Mucosa of stomach (tissue), 1 donor: ENCODE measurements around the gene AGBL4.

Experiments used
- H3K27me3 ChIP-seq: one replicate; pipeline ENCODE4 v1.7.0; 2013; ENCODE audit warnings: mild to moderate bottlenecking, low read length; ENCODE audit not compliant: control insufficient read depth, insufficient read depth
- H3K36me3 ChIP-seq: one replicate; pipeline ENCODE4 v1.7.0; 2013; ENCODE audit warnings: low read length; ENCODE audit not compliant: control insufficient read depth, insufficient read depth
- H3K4me1 ChIP-seq: one replicate; pipeline ENCODE4 v1.7.0; 2013; ENCODE audit warnings: mild to moderate bottlenecking, low read length; ENCODE audit not compliant: control insufficient read depth, insufficient read depth
- H3K4me3 ChIP-seq: one replicate; pipeline ENCODE4 v1.7.0; 2013; ENCODE audit warnings: low read length
- H3K9ac ChIP-seq: one replicate; pipeline ENCODE4 v1.7.0; 2013; ENCODE audit warnings: mild to moderate bottlenecking, low read length, moderate library complexity
- H3K9me3 ChIP-seq: one replicate; pipeline ENCODE4 v1.7.0; 2013; ENCODE audit warnings: mild to moderate bottlenecking, low read length, moderate library complexity; ENCODE audit not compliant: control insufficient read depth
- donor health status: Pancreatic carcinoma.

Gene AGBL4

DNA sequence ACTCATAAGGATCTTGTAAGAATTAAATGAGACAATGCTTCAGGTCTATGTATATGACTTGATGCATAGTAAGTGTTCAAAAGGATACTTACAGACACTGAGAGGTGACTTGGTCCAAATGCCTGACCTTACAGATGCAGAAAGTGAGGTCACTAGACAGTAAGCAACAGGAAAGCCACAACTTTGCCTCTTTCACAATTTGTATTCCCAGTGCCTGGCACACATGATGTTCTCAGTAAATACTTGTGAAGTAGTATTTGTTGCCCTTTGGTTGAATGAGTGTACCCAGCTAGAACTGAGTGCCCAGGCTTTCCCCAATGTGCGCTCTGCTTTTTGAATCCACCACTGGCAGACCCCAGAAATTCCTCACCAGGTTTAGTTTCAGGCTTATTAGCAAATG lies 1352.2 kb downstream of the AGBL4 start:
- Histone ChIP-seq H3K27me3 (no peaks in the 10 kb centered on the region), H3K36me3 (no peaks in the 10 kb centered on the region), H3K9ac (no peak overlapping the region), H3K4me1 (peaks cover 8% of the 10 kb centered on the region), H3K9me3 (no peaks in the 10 kb centered on the region), H3K4me3 (no peak overlapping the region)

DNA sequence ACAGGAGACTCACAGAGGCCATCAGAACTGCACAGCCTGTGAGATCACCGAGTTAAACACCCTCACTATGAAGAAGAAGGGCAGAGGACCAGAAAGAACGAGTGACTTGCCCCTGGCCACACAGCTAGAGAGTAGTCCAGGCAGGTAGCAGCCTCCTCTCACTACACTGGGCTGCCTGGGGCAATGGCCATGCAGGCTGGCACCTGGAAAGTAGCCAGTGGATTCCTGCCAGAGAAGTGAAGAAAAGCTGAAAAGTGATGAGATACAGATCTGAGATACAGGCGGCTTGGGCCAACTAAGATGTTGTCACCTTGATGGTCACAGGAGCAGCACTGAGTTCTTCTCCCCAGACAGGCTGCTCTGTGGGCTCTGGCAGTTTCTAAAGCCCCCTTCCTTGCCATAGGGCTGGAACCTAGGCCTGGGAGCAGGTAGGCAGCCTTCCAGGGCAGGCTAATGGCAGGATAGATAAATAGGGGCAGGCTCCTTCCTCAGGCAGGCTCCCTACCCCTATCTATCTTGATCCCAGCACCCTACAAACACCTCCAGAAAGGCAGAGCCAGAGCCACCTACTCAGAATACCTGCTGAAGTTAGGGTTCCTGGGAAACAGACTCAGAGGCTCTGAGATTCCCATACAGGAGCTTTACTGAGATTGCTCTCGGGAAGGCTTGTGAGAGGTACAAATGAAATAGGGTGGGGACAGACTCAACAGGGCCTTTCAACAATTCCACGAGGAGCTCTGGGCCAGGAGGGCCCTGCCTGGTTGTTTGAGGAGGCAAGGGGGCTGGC lies 1353.3 kb downstream of the AGBL4 start:
- no peaks in the 10 kb centered on the region for H3K4me1 ChIP-seq
- H3K36me3 ChIP-seq: no peaks in the 10 kb centered on the region
- no peak overlapping the region for H3K9ac ChIP-seq

DNA sequence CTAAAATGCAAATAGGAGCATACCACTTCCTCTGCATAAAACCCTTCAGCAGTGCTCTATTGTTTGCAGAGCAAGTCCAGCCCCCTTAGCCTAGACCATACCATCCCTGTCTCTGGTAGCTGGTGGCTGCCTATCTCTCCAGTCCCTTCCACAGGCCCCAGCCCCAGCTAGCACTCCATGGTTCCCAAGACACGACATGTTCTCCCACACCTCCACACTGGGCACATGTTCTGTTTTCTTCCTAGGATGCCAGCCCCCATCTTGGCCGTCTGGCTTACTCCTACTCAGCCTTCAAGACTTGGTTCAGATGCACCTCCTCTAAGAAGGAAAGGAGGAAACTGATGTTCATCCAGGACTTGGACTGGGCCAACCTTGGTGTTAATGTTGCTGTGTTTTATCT lies 1355.4 kb downstream of the AGBL4 start:
- no peaks in the 10 kb centered on the region for H3K4me1 ChIP-seq
- no peak overlapping the region for H3K9ac ChIP-seq
- no peaks in the 10 kb centered on the region for H3K27me3 ChIP-seq
- no peak overlapping the region for H3K4me3 ChIP-seq
- no peaks in the 10 kb centered on the region for H3K36me3 ChIP-seq
- no peaks in the 10 kb centered on the region for H3K9me3 ChIP-seq

More for the DNA sequence above, 1353.3 kb downstream of the AGBL4 start:
- no peaks in the 10 kb centered on the region for H3K27me3 ChIP-seq
- H3K4me3 ChIP-seq: no peak overlapping the region
- H3K9me3 ChIP-seq: no peaks in the 10 kb centered on the region

DNA sequence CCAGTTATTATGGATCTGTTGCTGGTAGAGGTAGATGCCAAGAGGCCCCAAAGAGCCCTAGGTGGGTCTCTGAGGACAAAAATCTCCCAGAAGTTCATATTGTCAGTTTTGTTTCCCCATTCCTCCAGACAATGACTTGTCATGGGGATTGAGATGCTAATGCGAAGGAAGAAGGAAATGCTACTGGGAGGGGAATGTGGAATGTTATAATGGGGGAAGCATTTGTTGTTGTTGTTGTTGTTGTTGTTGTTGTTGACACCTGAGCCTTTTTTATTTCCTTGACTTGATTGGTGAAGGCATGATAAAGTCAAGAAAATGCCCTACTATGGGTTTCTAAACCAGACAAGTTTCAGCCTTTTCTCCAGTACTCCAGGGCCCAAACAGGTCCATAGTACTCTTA lies 1356.0 kb downstream of the AGBL4 start:
- Histone ChIP-seq H3K4me3 (no peak overlapping the region), H3K36me3 (no peaks in the 10 kb centered on the region), H3K27me3 (no peaks in the 10 kb centered on the region), H3K9me3 (no peaks in the 10 kb centered on the region), H3K4me1 (no peaks in the 10 kb centered on the region), H3K9ac (no peak overlapping the region)

DNA sequence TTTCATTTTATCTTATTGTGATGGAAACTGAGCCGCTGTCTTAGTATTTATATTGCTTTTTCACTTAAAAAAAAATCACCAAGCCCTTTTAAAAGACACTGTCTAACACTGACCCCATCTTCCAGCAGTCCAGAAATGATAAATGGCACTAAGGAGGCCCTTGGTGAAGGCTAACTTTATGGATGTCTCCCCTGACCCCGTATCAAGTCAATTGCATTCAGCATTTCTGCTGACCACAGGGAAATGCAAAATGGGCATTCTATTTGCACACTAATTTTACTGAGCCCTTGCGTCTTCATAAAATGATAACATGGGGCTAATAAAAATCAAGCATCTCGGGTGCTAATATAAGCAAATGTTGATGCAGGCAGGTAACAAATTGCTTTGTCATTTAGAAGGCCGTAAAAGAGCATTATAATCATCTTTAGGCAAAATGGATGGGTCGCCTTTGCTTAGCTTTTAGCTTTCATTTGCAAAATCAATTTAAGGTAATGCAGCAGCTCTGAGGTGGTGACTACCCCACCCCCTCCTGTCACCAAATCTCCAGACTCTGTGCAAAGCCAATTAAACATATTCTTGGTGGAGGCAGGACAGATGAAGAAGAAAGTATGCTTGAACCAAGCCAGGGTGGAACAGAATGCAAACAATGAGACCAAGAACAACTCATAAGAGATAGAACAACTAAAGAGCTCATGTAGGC lies 1357.9 kb downstream of the AGBL4 start:
- no peak overlapping the region for H3K4me3 ChIP-seq

DNA sequence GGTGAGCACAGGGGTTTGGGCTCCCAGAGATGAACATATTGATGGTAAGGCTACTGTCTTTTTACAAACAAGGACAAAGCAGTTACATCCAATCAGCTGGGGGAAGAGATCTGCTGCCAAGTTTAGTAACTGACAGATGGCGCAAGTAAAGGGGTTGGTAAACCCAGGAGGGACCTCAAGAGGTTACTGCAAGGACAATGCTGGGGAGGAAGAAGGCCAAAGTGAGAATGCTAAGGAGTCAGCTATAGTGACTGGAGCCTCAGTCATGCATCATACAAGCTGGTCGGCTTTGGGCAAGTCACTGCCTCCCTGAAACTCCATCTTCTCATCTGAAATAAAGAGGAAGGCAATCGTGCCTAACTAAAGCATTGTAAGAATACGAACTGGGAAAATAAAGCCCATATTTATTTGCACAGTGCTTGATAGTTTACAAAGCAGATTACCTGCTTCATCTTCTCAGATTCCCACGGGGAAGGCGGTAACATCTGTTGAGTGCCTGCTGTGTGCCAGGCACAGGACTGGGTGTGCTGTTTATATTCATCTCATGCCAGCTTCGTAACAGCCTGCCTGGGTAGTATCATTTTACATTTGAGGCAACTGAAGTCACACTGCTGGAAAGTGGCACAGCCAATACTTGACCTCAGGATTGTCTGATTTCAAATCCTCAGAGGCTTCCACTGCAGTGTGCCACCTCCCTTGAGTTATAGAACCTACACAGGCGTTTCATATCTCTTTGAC lies 1361.9 kb downstream of the AGBL4 start:
- Histone ChIP-seq H3K9ac (no peak overlapping the region), H3K4me1 (no peaks in the 10 kb centered on the region), H3K27me3 (no peaks in the 10 kb centered on the region), H3K4me3 (no peak overlapping the region), H3K36me3 (no peaks in the 10 kb centered on the region), H3K9me3 (no peaks in the 10 kb centered on the region)

More for the DNA sequence above, 1357.9 kb downstream of the AGBL4 start:
- H3K36me3 ChIP-seq: no peaks in the 10 kb centered on the region
- no peaks in the 10 kb centered on the region for H3K9me3 ChIP-seq
- H3K9ac ChIP-seq: no peak overlapping the region
- H3K4me1 ChIP-seq: no peaks in the 10 kb centered on the region
- H3K27me3 ChIP-seq: no peaks in the 10 kb centered on the region

DNA sequence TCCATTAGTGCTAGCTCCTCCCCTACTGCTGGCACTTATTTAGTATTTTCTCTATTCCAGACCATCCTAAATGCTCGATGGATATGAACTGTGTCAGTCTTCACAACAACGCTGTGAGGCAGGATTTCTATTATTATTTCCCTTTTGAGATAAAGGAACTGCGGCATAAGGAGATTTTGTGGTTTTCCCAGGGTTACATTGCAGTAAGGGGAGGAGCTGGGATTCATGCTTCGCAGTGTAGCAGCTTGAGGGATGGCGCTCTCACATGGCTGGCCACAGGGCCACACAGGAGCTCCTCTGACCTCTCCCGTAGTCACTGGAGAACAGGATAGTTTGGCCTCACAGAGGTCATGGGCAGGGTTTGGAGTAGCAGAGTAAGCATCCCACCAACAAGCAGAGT lies 1364.0 kb downstream of the AGBL4 start:
- H3K9ac ChIP-seq: no peak overlapping the region
- no peaks in the 10 kb centered on the region for H3K27me3 ChIP-seq
- H3K9me3 ChIP-seq: no peaks in the 10 kb centered on the region
- H3K4me1 ChIP-seq: no peaks in the 10 kb centered on the region
- no peaks in the 10 kb centered on the region for H3K36me3 ChIP-seq
- H3K4me3 ChIP-seq: no peak overlapping the region

DNA sequence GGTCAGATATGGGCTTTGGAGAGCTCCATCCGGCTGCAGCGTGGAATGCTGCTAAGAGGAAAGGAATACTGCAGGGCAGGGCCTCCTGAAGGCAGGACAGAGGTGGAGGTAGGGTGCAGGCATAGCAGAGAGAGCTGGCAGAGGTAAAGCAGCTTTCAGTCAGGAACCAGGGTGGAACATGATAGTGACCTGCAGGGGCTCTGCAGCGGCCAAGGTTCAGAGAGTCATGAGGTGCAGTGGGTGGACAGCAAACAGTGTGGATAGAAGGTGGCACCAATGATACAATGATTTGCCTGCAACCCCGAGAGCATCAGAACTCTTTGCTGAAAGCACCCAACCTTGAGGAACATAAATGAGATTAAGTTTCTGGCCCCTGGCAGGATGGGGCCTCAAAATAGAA lies 1366.3 kb downstream of the AGBL4 start:
- Histone ChIP-seq H3K9me3 (no peaks in the 10 kb centered on the region), H3K36me3 (no peaks in the 10 kb centered on the region), H3K4me1 (no peaks in the 10 kb centered on the region), H3K27me3 (no peaks in the 10 kb centered on the region), H3K9ac (no peak overlapping the region), H3K4me3 (no peak overlapping the region)

DNA sequence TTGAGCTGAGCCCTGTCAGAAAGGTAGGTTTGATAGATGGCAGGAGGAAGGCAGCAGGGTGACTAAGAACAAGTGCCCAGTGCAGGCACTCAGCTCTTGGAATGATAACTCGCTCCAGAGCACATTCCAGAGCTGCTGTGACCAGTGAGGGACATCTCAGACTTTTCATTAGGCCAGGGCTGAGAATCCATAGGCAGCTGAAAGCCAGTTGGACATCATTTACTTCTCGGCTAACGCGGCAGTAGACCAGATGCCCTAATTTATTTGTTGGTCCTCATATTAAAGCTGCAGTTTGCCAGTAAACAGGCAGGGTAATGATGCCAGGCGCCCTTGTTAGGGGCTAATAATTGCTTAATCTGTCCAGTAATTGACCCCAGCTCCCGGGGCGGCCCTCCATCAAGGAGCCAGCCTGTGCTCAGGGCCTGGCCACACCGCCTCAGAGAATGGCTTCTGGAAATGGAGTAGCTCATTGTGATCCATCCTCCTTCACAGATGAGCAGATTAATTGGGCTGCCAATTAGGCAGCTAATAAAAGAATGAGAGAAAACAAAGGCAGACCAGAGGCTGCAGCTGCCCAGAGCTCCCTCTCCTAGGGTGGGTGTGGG lies 1369.0 kb downstream of the AGBL4 start:
- H3K9ac ChIP-seq: no peak overlapping the region
- no peaks in the 10 kb centered on the region for H3K27me3 ChIP-seq
- H3K4me1 ChIP-seq: no peaks in the 10 kb centered on the region
- no peaks in the 10 kb centered on the region for H3K9me3 ChIP-seq
- no peak overlapping the region for H3K4me3 ChIP-seq
- no peaks in the 10 kb centered on the region for H3K36me3 ChIP-seq

DNA sequence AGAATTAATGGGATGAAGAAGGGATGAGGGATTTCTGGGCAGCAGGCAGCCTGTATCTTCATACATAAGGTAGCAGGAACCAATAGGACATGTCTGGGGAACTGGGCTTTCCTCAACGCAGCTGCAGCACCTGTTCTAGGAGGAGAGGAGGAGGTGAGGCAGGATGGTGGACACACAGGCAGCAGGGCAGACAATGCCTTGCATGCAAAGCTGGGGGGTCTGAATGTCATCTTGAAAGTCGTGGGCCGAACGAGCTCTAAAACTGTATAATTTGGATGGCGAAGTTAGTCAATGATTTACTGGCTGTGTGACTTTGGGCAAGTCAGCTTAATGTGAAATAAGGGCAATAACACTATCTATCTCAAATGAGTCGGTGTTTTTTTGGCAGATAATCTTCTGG lies 1371.4 kb downstream of the AGBL4 start:
- H3K4me3 ChIP-seq: no peak overlapping the region
- no peaks in the 10 kb centered on the region for H3K27me3 ChIP-seq
- no peaks in the 10 kb centered on the region for H3K9me3 ChIP-seq
- H3K4me1 ChIP-seq: no peaks in the 10 kb centered on the region
- H3K36me3 ChIP-seq: no peaks in the 10 kb centered on the region
- no peak overlapping the region for H3K9ac ChIP-seq

DNA sequence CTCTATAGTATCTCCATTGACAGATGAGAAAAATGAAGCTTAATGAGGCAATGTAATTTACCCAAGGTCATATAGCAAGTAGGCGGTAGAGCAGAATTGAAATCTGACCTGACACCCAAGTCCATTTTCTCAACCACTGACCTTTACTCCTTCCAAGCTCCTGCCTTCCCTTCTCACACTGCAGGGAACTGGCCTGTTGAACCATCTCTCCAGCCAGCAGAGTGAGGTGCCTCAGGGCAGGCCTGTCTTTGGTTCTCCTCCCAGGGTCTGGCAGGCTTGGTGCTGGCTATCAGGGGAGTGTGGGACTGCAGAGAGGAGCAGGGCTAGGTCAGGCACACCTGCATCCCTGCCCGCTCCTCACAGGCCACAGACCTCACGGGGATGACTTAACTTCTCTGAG lies 1373.9 kb downstream of the AGBL4 start:
- Histone ChIP-seq H3K9ac (no peak overlapping the region), H3K36me3 (no peaks in the 10 kb centered on the region), H3K9me3 (no peaks in the 10 kb centered on the region), H3K27me3 (no peaks in the 10 kb centered on the region), H3K4me3 (no peak overlapping the region), H3K4me1 (no peaks in the 10 kb centered on the region)

DNA sequence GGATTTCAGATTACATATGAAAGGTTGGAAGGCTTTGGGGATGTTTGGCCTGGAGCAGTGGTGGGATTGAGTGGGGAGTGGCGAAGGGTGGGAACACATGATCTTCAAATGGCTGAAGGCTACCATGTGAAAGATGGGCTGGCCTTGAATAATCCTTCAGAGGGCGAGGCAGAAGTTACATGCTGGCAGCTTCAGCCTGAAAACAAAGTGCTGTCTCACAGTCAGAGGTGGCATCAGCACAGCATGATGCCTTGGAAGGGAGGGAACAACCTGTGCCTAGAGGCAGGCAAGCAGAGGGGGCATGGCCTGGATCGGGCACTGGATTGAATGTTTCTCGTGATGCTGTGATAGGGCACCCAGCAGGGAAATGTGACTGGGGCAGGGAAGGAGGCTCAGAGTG lies 1377.9 kb downstream of the AGBL4 start:
- no peak overlapping the region for H3K4me3 ChIP-seq
- H3K9ac ChIP-seq: no peak overlapping the region
- no peaks in the 10 kb centered on the region for H3K4me1 ChIP-seq
- H3K36me3 ChIP-seq: no peaks in the 10 kb centered on the region
- no peaks in the 10 kb centered on the region for H3K27me3 ChIP-seq
- no peaks in the 10 kb centered on the region for H3K9me3 ChIP-seq
